GM18951 (cell line): ENCODE results near the gene RHBDD3.
A peak's percentile ranks its signal among the peaks of the same experiment; 100 is the strongest.

Source experiments
- POLR2A ChIP-seq: IDR thresholded peaks from 4 replicates; pipeline ENCODE4 v1.6.1; 2011; ENCODE audit warnings: mild to moderate bottlenecking; ENCODE audit not compliant: insufficient read length, insufficient read depth; ENCODE audit errors: extremely low read depth
- in situ Hi-C: fragments of 300-500 bp; cut with MboI; formaldehyde crosslinking; loops from one replicate; pipeline ENCODE4 v1.12.0; 2022; ENCODE audit warnings: low sequenced_read_pairs, mixed read lengths, inconsistent platforms; ENCODE audit not compliant: unreplicated experiment

Gene RHBDD3

GRCh38 chr22:29309332-29310064 is 41.7 kb upstream of the RHBDD3 start:
- no peak for TF ChIP-seq POLR2A
- in situ Hi-C loops: no loop called here

DNA sequence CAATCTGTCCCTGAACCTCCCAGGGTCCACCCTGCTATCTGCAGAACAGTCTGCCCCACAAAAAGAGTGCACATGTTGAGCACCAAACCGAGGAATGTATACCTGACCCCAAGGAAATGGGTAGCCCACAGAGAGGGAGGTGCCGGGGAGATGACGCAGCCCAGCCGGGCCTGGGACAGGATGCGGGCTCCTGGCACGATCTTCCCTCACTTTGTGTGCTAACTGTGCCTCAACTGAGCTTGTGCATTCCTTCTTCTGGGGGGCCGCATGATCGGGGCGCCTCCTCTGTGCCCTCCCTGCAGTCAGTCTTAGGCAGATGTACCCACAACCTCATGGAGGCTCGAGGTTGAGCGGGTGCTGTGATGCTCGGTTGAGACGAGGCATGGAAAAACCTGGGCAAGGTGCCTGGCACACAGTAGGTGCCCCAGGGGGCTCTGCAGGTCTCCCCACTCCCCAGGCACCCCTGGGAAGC is 41.0 kb upstream of the RHBDD3 start:
- no peak for TF ChIP-seq POLR2A
- in situ Hi-C loops: no loop called here

GRCh38 chr22:29308148-29308790 is 40.5 kb upstream of the RHBDD3 start:
- no peak for TF ChIP-seq POLR2A
- in situ Hi-C loops: no loop called here

GRCh38 chr22:29307596-29308147 is 39.9 kb upstream of the RHBDD3 start:
- no peak for TF ChIP-seq POLR2A
- in situ Hi-C loops: no loop called here

- TF ChIP-seq POLR2A: no peak
- in situ Hi-C loops: no loop called here
These were observed 39.2 kb upstream of the RHBDD3 start for GRCh38 chr22:29306835-29307595.

DNA sequence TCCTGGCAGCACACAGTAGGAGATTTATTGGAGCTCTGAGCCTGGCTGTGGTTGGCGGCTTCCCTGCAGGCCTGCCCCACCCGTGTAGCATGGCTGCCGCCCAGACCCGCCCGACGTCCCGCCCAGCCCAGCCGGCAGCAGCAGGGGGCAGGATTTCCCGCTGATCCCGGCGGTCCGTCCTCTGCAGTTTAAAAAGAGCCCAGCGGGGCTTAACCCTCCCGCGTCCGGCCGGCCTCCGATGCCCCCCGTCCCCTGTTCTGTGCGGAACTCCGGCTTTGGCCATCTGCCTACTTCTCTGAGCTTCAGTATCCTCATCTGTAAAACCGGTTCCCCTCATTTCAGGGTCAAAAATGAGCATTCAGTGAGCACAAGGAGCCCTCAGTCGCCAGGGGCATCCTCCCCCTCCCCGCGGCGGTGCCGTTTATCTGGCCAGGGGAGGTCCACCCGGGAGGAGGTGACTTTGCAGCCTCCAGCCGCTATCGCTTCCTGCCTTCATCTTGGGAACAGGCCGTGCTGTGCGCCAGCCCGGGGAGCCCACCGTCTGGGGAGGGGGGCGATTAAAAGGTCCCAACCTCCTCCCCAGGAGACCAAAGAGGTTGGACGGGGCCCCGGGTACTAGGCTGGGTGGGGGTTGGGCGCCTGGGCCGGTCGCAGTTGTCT is 38.5 kb upstream of the RHBDD3 start, which contains the start of gene GAS2L1:
Gene GAS2L1 (plus strand): TSS at position 476 of the 660 bp plus-strand sequence. CDS start 1,456 bp downstream, outside the sequence.
- TF ChIP-seq POLR2A: no peak
- in situ Hi-C loops: no loop called here

- in situ Hi-C loops: no loop called here
- TF ChIP-seq POLR2A: no peak
These were observed 38.0 kb upstream of the RHBDD3 start for GRCh38 chr22:29305836-29306174.

DNA sequence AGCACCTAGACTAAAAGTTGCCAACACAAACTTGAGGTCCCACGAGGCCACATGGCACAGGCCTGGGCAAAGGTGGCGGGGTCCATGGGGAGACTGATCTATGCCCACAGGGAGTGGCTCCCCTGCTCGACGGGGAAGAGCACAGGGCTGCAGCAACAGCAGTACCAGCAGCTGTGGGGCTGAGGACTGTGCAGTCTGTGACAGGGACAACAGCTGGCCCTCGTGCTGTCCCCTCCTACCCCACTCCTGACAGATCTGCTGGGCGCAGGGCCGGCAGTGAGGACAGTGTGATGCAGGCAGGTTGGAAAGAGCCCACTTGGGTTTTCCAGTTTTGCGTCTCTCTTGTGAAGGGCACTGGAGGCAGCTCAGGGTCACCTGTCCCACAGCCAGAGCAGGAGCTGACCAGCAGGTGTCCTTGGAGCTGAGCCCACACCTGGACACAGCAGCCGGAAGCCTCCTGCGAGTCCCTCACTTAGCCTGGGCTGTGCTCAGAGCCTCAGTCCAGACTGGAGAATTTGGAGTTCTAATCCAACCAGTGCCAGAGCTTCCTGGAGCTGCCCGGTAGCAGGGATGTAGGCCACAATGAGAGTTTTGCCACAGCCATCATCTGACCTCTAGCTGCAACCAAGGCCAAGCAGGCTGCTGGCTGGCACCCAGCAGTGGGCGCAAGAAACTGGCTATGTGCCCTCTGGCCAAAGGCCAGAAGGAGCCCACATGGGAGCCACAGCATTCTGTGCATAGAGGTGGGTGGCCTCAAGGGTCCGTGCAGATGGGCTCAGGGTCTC is 35.1 kb upstream of the RHBDD3 start:
- TF ChIP-seq POLR2A: no peak
- in situ Hi-C loops: no loop called here

GRCh38 chr22:29302402-29302680 is 34.6 kb upstream of the RHBDD3 start:
- in situ Hi-C loops: no loop called here
- TF ChIP-seq POLR2A: no peak

- in situ Hi-C loops: no loop called here
These were observed 34.1 kb upstream of the RHBDD3 start for GRCh38 chr22:29301716-29302401.

DNA sequence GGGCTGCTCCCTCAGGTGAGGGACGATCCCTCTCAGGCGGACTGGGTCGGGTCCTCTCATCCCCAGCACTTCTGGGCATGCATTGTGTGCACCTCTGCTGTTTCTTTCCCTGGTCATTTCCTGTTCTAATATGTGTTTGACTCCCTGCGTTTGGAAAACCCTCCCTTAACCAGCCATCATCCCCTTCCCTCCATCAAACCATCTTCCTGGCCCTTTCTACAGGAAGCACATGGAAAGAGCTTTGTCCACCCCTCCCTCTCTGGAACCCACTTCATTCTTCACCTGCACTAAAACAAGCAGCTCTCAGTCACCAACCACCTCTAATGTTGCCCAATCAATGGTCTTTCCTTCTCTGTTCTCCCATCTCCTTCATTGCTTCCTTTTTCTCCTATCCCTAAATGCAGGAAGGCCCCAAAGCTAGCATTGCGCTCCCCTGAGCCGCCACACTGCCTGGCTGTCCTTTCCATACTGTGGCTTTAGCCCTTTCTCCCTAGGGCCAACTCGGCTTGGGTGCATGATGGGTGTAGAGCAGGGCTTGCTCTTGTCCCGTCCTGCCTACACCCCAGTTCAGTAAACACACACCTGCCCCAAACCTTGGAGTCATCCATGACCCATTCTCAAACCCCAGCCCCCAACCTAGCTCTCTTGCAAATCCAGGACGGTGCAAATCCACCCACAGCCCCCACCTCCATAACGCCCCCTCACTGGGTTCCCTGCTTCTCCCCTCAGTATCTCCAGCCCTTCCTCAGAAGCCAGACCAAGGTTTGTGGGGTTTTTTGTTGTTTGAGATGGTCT is 33.2 kb upstream of the RHBDD3 start:
- in situ Hi-C loops: no loop called here
- no peak for TF ChIP-seq POLR2A

More at GRCh38 chr22:29301716-29302401, 34.1 kb upstream of the RHBDD3 start:
- peak; percentile 30 for TF ChIP-seq POLR2A

DNA sequence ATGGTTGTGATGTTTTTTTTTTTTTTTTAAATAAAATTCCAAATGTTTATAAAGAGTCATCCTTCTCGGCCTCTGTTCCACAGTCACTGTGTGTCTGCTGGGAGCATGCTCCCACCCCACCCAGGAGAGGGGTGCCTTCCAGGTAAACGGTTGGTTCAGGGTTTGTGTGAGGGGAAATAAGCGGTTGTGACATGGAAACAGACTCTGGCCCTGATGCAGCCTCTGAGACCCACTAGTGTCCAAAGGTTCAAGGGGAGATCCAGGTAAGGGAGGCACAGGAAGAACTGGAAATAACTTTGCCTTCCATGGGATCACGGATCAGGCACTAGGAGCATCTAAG is 32.7 kb upstream of the RHBDD3 start:
- in situ Hi-C loops: no loop called here
- no peak for TF ChIP-seq POLR2A
